GM12872 (cell line): ENCODE measurements around the gene LDAH.

ENCODE experiments used
- CTCF ChIP-seq: IDR thresholded peaks from 3 replicates; pipeline ENCODE4 v1.5.1; 2011; ENCODE audit warnings: low read depth, mild to moderate bottlenecking, low read length, moderate library complexity; ENCODE audit not compliant: insufficient read depth

Gene LDAH

GRCh38 chr2:20662308-20662937 is 160.5 kb downstream of the LDAH start:
- TF ChIP-seq CTCF = no peak

- TF ChIP-seq CTCF = peak; percentile 98
Observed at GRCh38 chr2:20661421-20662307, 161.2 kb downstream of the LDAH start.

GRCh38 chr2:20660506-20661420 is 162.1 kb downstream of the LDAH start:
- TF ChIP-seq CTCF = no peak

- no peak for TF ChIP-seq CTCF
Observed at GRCh38 chr2:20657522-20658235, 165.2 kb downstream of the LDAH start.

- no peak for TF ChIP-seq CTCF
Observed at GRCh38 chr2:20656561-20656960, 166.3 kb downstream of the LDAH start.

- TF ChIP-seq CTCF = no peak
Observed at GRCh38 chr2:20654535-20654813, 168.4 kb downstream of the LDAH start.
